Measurements from ENCODE around the gene DNAI4. TPM values are rescaled to one million over a fixed set of nuclear protein-coding genes. Genes with fewer than 3 reads are reported as not detected.

Gene DNAI4
- total and polyA plus RNA-seq, 2 experiments from 2014 or later = 0.90 to 3.8 TPM

- no peak overlapping the region for H2AFZ ChIP-seq
- H4K20me1 ChIP-seq (replicated peaks; ENCODE audit: insufficient read depth) = no peaks in the 10 kb centered on the region
- ATAC-seq (no peak), DNase-seq (ENCODE audit: low spot score) (no peak)
- no peaks in the 10 kb centered on the region for H3F3A ChIP-seq (replicated peaks; ENCODE audit: low read depth)
- TF ChIP-seq CREB1 (CRISPR knock-in tag; IDR thresholded peaks at IDR 0.05; ENCODE audit: low read depth) (no peak), ZNF331 (CRISPR knock-in tag; IDR thresholded peaks at IDR 0.05; ENCODE audit: low read depth) (no peak), POLR2AphosphoS5 (IDR thresholded peaks at IDR 0.05; ENCODE audit: low read depth) (no peak), ZNF462 (CRISPR knock-in tag; IDR thresholded peaks at IDR 0.05) (no peak), ZNF114 (CRISPR knock-in tag; IDR thresholded peaks at IDR 0.05) (no peak), REST (IDR thresholded peaks at IDR 0.05; ENCODE audit: unreplicated experiment) (no peak), STAT1 (IDR thresholded peaks at IDR 0.05; ENCODE audit: unreplicated experiment) (no peak), JUNB (IDR thresholded peaks at IDR 0.05; ENCODE audit: unreplicated experiment) (no peak), EZH2phosphoT487 (IDR thresholded peaks at IDR 0.05; ENCODE audit: unreplicated experiment) (no peak), ETS1 (IDR thresholded peaks at IDR 0.05) (no peak), EZH2 (IDR thresholded peaks at IDR 0.05; ENCODE audit: low read depth, unreplicated experiment) (no peak), CTCF (conservative IDR thresholded peaks at IDR 0.05; ENCODE audit: low read depth in 2 of 2) (no peak), NANOG (IDR thresholded peaks at IDR 0.05; ENCODE audit: borderline replicate concordance) (no peak)
- H3K27me3 ChIP-seq (ENCODE audit: insufficient read depth) = no peaks in the 10 kb centered on the region
- no peaks in the 10 kb centered on the region for H3K36me3 Mint-ChIP-seq (ENCODE audit: low read depth)
- no peak overlapping the region for H3K4me2 ChIP-seq
- H3K4me1 ChIP-seq (ENCODE audit: insufficient read depth) = no peaks in the 10 kb centered on the region
- H3K27ac Mint-ChIP-seq = no peak overlapping the region
- H3K4me3 Mint-ChIP-seq = no peak overlapping the region
- no peaks in the 10 kb centered on the region for H3K9me2 ChIP-seq (ENCODE audit: insufficient read depth)
- no peak overlapping the region for H3K4me3 ChIP-seq
- H3K9me3 Mint-ChIP-seq = no peaks in the 10 kb centered on the region
- no peaks in the 10 kb centered on the region for H3K4me1 Mint-ChIP-seq
- no peaks in the 10 kb centered on the region for H3K79me2 ChIP-seq (replicated peaks; ENCODE audit: insufficient read depth)
- no peak overlapping the region for H3K27ac ChIP-seq (ENCODE audit: low read depth)
- H3K27me3 Mint-ChIP-seq (ENCODE audit: insufficient read depth, low read depth, poor library complexity) = no peaks in the 10 kb centered on the region
- H3K36me3 ChIP-seq (ENCODE audit: insufficient read depth) = no peaks in the 10 kb centered on the region
Observed at GRCh38 chr1:66848193-66848592, 76.5 kb downstream of the DNAI4 start.
